NCI-H2029 treated with DMSO at 0.1 percent for 48 hours (cell line): ENCODE data around the gene ALG1.

Source experiments
- DNase-seq: peaks from one replicate; lab custom pipeline; 2025; lab: John Stamatoyannopoulos, UW

ALG1 gene, protein sequence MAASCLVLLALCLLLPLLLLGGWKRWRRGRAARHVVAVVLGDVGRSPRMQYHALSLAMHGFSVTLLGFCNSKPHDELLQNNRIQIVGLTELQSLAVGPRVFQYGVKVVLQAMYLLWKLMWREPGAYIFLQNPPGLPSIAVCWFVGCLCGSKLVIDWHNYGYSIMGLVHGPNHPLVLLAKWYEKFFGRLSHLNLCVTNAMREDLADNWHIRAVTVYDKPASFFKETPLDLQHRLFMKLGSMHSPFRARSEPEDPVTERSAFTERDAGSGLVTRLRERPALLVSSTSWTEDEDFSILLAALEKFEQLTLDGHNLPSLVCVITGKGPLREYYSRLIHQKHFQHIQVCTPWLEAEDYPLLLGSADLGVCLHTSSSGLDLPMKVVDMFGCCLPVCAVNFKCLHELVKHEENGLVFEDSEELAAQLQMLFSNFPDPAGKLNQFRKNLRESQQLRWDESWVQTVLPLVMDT

GRCh38 chr16:5071681-5072333 is at the start of gene ALG1:
TSS of gene ALG1 (plus strand) at chr16:5071843. CDS start at chr16:5071850, 7 bp downstream.
- peak; percentile 34 for DNase-seq

GRCh38 chr16:5022521-5022920 is 49.1 kb upstream of the ALG1 start:
- DNase-seq: no peak

GRCh38 chr16:5024632-5025031 is 47.0 kb upstream of the ALG1 start:
- DNase-seq: peak; percentile 32

- DNase-seq: no peak
Observed at GRCh38 chr16:5025171-5025632, 46.4 kb upstream of the ALG1 start.

GRCh38 chr16:5026664-5027063 is 45.0 kb upstream of the ALG1 start:
- DNase-seq: no peak

DNA sequence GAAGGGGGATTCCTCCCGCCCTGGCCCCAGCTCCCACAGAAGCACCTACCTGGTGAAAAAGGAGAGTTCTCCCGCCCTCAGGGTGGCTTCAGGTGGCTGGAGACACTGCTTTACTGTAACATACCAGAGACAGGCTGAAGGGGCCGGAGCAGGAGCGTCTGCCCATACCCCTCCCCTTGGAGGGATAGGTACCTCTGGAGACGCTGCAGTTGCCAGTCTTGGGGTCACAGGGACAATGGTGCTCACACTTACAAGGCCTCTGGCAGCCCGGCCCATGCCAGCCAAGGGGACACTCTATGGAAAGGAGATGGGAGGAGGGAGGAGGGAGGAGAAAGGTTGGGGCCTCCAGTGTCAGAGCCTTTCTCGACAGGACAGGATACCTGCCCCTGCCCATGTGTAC is 44.6 kb upstream of the ALG1 start:
- DNase-seq: no peak

GRCh38 chr16:5027575-5028235 is 43.9 kb upstream of the ALG1 start:
- no peak for DNase-seq

GRCh38 chr16:5028950-5029475 is 42.6 kb upstream of the ALG1 start:
- no peak for DNase-seq

DNA sequence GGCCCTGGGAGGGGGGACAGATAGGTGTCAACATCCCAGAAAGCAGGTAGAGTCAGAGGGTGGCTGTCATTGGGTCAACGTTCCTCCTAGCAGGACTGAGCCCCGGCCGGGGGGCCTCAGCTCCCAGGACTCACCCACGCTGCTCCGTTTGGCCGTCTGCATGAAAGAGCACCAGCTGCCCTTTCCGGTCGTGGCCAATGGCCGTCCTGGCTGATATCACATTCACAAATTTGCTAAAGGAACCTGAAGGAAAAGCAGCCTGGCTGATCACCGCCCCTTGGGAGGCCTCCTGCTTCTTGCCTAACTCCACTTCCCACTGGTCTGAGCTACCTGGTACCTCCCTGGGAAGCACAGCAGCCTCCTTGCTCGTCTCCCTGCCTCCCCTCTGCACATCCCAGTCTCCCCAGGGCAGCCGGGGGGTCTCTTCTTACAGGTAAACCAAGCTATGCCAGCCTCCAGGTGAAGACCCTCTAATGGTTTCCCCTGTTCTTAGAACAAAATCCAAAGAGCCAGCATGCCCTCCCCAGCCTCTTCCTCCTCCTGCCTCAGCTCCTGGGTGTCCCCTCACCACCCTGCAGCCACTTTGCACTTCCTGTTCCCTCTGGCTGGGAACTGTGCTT is 41.3 kb upstream of the ALG1 start:
- DNase-seq: no peak

GRCh38 chr16:5031601-5032000 is 40.0 kb upstream of the ALG1 start:
- no peak for DNase-seq

DNA sequence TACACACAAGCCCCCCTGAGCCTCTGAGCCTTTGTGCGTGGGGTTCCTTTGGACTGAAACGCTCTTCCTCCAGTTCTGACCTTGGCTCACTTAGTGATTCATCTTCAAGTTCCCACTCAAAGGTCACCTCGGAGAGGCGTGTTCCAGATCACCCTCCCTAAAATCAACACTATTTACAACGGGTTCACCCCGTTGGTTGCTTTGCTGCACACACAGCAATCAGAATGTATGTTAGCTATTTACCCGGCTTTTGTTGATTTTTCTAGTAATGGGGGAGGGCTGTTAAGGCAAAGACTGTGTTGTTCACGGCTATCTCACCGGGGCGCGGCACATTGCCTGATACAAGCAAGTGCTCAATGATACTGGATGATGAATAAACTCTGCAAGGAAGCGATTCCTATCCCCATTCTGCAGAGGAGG is 38.9 kb upstream of the ALG1 start:
- DNase-seq: no peak

GRCh38 chr16:5033256-5034166 is 38.1 kb upstream of the ALG1 start, which contains the start of gene NAGPA:
TSS of gene NAGPA (minus strand) at chr16:5033935. CDS start at chr16:5033914, 21 bp downstream.
- DNase-seq: peak; percentile 8

GRCh38 chr16:5034167-5034523 is 37.5 kb upstream of the ALG1 start:
- DNase-seq: no peak

DNA sequence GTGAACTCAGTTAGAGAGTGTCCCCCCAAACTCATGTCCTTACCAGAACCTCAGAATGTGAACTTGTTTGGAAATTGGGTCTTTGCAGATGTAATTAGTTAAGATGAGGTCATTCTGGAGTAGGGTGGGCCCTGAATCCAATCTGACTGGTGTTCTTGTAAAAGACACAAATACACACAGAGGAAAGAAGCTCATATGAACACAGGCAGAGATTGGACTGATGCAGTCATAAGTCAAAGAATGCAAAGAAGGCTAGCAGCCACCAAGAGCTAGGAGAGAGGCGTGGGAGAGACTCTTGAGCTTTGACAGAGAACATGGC is 35.8 kb upstream of the ALG1 start:
- no peak for DNase-seq

DNA sequence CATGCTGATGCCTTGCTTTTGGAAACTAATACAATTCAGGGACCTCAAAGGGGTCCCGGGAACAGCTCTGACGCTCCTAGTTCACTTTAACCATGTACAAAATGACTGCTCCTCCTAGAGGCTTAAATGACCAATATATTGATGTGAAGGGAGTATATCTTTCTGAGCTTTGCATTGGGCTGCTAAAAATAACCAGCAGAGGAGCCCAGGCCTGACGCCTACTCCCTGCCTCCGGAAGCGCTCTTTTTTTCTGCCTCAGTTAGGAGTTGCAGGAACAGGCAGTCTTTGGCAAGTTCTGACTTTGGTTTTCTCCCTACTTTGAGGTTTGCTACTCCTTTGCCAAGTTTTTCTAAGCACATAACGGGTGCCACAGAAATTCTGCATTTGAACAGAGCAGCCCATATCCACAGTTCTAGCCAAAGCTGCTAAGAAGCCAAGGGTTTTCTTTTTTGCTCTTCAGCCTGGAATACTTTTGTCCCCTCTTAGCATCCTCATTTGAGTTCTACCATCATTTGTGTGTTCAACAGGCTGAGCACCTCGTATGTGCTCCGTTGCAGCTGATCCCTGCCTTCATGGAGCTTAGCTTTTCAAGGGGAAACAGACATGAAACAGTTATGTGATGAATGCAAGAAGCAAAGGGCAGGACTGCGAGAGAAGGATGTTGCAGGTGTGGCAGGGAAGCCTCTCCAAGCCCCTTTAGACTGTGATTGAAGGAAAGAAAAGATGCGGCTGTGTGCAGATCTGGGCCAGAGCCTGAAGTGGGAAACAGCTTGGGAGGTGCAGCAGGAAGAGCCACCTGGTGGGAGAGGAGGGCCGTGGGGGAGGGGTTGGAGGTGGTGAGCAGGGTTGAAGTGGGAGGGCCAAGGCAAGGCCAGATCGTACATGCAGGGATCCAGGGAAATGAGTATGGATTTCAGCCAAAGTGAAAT is 35.2 kb upstream of the ALG1 start:
- no peak for DNase-seq

DNA sequence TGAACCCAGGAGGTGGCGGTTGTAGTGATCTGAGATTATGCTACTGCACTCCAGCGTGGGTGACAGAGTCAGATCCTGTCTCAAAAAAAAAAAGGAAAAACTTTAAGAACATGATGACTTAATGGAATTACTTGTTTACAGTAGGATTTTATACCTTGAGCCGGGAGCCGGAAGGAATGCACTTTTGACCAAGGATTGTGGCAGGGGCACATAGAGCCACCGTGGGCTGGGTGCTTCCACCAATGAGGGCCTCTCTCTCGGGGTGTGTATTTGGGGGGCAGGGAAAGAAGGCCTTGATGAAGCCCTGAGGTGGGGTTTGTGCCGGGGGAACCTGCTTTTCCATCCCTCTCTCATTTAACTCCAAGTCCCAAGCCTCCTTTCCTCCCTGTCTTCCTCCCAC is 31.2 kb upstream of the ALG1 start:
- DNase-seq: no peak

DNA sequence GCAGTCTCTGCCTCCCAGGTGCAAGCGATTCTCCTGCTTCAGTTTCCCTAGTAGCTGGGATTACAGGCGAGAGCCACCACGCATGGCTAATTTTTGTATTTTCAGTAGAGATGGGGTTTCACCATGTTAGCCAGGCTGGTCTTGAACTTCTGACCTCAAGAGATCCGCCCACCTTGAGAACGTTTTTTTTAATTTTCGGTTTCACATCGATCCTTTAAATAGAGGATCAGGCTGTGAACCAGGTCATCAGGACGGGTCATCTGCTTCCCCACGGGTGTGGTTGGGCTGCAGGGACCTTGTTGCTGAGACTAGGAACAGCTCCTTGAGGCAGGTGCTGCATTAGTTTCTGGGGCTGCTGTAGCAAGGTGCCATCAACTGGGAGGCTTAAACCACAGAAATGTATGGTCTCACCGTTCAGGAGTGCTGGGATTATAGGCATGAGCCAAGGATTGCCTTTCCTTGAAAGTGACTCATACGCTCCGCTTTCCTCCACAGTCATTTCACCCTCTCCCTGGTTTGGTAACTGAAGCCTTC is 30.0 kb upstream of the ALG1 start:
- no peak for DNase-seq

- no peak for DNase-seq
Observed at GRCh38 chr16:5042574-5043171, 29.0 kb upstream of the ALG1 start.

- no peak for DNase-seq
Observed at GRCh38 chr16:5044011-5044540, 27.6 kb upstream of the ALG1 start.
